Measurements from ENCODE around the gene RNF166. TPM values are rescaled to one million over a fixed set of nuclear protein-coding genes. Genes with fewer than 3 reads are reported as not detected.

Gene RNF166
- total RNA-seq, 1 experiment from 2014 or later, result 19.8 TPM

DNA sequence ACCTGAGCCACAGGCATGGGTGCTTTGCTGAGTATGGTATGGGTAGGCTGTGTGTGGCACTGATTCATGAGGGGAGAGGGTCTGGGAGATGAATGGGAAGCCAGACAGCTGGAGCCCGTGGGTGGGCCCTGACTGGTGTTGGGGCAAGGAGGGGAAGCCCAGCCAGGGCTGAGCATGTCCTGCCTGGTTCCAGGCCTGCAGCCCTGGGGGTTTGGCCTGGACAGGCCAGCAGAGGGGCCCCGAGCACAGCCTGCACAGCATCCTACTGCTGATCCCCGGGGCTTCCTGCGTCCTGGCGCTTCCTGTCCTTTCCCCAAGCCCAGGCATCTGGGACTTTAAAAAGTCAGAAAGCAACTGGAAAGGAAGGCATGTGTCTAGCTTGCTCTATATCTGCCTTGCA is 38.7 kb downstream of the RNF166 start:
- TF ChIP-seq POLR2AphosphoS5 (IDR thresholded peaks at IDR 0.05; ENCODE audit: low read depth, low read length), result no peak
- TF ChIP-seq, protein P1, sequence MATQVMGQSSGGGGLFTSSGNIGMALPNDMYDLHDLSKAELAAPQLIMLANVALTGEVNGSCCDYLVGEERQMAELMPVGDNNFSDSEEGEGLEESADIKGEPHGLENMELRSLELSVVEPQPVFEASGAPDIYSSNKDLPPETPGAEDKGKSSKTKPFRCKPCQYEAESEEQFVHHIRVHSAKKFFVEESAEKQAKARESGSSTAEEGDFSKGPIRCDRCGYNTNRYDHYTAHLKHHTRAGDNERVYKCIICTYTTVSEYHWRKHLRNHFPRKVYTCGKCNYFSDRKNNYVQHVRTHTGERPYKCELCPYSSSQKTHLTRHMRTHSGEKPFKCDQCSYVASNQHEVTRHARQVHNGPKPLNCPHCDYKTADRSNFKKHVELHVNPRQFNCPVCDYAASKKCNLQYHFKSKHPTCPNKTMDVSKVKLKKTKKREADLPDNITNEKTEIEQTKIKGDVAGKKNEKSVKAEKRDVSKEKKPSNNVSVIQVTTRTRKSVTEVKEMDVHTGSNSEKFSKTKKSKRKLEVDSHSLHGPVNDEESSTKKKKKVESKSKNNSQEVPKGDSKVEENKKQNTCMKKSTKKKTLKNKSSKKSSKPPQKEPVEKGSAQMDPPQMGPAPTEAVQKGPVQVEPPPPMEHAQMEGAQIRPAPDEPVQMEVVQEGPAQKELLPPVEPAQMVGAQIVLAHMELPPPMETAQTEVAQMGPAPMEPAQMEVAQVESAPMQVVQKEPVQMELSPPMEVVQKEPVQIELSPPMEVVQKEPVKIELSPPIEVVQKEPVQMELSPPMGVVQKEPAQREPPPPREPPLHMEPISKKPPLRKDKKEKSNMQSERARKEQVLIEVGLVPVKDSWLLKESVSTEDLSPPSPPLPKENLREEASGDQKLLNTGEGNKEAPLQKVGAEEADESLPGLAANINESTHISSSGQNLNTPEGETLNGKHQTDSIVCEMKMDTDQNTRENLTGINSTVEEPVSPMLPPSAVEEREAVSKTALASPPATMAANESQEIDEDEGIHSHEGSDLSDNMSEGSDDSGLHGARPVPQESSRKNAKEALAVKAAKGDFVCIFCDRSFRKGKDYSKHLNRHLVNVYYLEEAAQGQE (IDR thresholded peaks at IDR 0.05; ENCODE audit: insufficient read depth in 1 of 2, low read depth in 2 of 2, low read length in 1 of 2), result no peak
- CTCF ChIA-PET, result no interaction called here
- H3K27me3 ChIP-seq (ENCODE audit: control insufficient read depth, insufficient read depth, low read length), result no peaks in the 10 kb centered on the region
- H3K36me3 ChIP-seq (ENCODE audit: control insufficient read depth, insufficient read depth, low read length), result no peaks in the 10 kb centered on the region; the same call in 1 of the 2 replicates
- DNase-seq (ENCODE audit: low read depth, low spot score) (no peak), ATAC-seq (no peak)
- no peaks in the 10 kb centered on the region for H3K9me3 ChIP-seq (ENCODE audit: control insufficient read depth, insufficient read depth, low read depth, low read length)
- no peak overlapping the region for H3K27ac ChIP-seq (ENCODE audit: low read length)
- H3K4me3 ChIP-seq (ENCODE audit: low read depth in 2 of 2, low read length in 2 of 2), result no peak overlapping the region
- no TSS peak for BruUV-seq (replicated peaks)
- intact Hi-C loops (cut with micrococcal nuclease; ENCODE audit: unreplicated experiment), result no loop called here
- in situ Hi-C loops (cut with HindIII; ENCODE audit: low pct_unique_long_range_greater_than_20kb, low sequenced_read_pairs), result no loop called here
- H3K4me1 ChIP-seq (ENCODE audit: control insufficient read depth, insufficient read depth, low read length), result no peaks in the 10 kb centered on the region
- POLR2A ChIA-PET, result no interaction called here

DNA sequence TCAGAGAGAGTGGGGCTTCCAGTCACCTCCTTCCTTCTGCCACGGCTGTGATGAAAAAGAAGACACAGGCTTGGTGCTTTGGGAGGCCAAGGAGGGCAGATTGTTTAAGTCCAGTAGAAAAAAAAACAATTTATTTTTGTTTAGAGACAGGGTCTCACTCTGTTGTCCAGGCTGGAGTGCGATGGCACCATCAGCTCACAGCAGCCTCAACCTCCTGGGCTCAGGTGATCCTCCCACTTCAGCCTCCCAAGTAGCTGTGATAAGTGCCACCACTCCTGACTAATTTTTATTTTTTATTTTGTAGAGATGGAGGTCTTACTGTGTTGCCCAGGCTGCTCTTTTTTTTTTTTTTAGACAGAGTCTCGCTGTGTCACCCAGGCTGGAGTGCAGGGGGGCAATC is 40.6 kb downstream of the RNF166 start:
- ChIA-PET POLR2A (no interaction called here), CTCF (interaction anchor here (0.5 kb wide), 1 partner anchor 14 kb away, joined by 3 read pairs; no protein-coding TSS in a partner anchor)
- Histone ChIP-seq H3K4me1 (ENCODE audit: control insufficient read depth, insufficient read depth, low read length) (peaks cover 5% of the 10 kb centered on the region; the same call in 1 of the 2 replicates), H3K9me3 (ENCODE audit: control insufficient read depth, insufficient read depth, low read depth, low read length) (no peaks in the 10 kb centered on the region), H3K27me3 (ENCODE audit: control insufficient read depth, insufficient read depth, low read length) (no peaks in the 10 kb centered on the region), H3K27ac (ENCODE audit: low read length) (no peak overlapping the region), H3K4me3 (ENCODE audit: low read depth in 2 of 2, low read length in 2 of 2) (no peak overlapping the region), H3K36me3 (ENCODE audit: control insufficient read depth, insufficient read depth, low read length) (no peaks in the 10 kb centered on the region; the same call in 1 of the 2 replicates)
- ATAC-seq, result no peak
- TF ChIP-seq POLR2AphosphoS5 (IDR thresholded peaks at IDR 0.05; ENCODE audit: low read depth, low read length), result no peak
- TF ChIP-seq, protein P2, sequence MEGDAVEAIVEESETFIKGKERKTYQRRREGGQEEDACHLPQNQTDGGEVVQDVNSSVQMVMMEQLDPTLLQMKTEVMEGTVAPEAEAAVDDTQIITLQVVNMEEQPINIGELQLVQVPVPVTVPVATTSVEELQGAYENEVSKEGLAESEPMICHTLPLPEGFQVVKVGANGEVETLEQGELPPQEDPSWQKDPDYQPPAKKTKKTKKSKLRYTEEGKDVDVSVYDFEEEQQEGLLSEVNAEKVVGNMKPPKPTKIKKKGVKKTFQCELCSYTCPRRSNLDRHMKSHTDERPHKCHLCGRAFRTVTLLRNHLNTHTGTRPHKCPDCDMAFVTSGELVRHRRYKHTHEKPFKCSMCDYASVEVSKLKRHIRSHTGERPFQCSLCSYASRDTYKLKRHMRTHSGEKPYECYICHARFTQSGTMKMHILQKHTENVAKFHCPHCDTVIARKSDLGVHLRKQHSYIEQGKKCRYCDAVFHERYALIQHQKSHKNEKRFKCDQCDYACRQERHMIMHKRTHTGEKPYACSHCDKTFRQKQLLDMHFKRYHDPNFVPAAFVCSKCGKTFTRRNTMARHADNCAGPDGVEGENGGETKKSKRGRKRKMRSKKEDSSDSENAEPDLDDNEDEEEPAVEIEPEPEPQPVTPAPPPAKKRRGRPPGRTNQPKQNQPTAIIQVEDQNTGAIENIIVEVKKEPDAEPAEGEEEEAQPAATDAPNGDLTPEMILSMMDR (IDR thresholded peaks at IDR 0.05), result no peak
- TF ChIP-seq TCF7L2 (IDR thresholded peaks at IDR 0.05; ENCODE audit: low read depth, low read length), result no peak
- TF ChIP-seq, protein P1 (IDR thresholded peaks at IDR 0.05; ENCODE audit: insufficient read depth in 1 of 2, low read depth in 2 of 2, low read length in 1 of 2), result no peak
- TF ChIP-seq SIN3A (IDR thresholded peaks at IDR 0.05; ENCODE audit: borderline replicate concordance, insufficient read depth, low read depth, low read length), result no peak
- DNase-seq (ENCODE audit: low read depth, low spot score), result no peak
- in situ Hi-C loops (cut with HindIII; ENCODE audit: low pct_unique_long_range_greater_than_20kb, low sequenced_read_pairs) (no loop called here), intact Hi-C loops (cut with micrococcal nuclease; ENCODE audit: unreplicated experiment) (no loop called here)
- BruUV-seq (replicated peaks), result no TSS peak
